NCI-H1105 (cell line): ENCODE data around the gene CXCL16.

ENCODE experiments used
- DNase-seq: peaks from one replicate; lab custom pipeline; 2025; lab: John Stamatoyannopoulos, UW

The CXCL16 gene

DNA sequence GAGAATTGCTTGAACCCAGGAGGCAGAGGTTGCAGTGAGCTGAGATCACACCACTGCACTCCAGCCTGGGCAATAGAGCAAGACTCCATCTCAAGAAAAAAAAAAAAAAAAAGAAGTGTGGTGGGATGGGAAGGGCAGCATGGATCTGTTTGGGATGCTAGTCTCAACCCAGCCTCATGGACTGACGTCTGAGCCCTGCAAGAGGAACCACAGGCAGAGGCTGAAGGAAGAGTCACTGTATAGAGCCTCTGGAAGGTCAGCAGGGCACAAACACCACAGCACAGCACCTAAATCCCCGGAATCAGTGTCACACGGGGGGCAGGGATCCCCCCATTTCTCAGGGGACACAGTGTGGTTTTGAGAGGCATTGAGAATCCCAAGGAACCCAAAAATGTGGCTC, 10.9 kb upstream of the CXCL16 start:
- no peak for DNase-seq

DNA sequence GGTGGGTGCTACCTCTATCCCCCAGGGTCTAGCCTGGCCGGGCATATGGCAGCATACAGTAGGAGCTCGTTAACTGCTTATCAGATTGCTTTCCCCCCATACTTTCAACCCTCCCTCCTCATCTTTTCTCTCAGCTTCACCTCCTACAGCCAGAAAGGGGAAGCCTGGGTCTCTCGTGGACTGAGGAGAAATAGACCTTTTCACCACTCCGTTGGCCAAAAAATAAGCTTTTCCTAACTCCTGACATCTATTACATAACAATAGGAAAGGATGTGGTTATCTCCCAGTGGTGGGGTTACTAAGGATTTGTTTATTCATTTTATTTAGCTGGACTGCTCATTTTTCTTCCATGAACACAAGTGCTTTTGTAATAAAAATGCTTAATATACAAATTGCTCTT, 9.0 kb upstream of the CXCL16 start:
- no peak for DNase-seq

DNA sequence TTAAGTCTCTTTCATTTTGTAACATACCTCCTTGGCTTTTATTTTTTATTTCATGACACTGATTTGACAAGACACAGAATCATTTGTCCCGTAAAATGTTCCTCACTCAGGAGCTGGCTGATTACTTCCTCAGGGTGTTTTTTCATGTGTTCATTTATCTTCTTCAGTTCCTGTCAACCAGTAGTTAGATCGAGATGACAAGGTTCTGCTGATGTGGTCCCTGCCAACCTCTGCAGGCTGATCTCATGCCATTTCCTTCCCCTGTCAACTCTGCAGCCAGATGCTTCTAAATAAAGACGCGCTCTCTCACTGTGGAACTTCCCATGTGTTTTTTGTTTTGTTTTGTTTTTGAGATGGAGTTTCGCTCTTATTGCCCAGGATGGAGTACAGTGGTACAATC, 8.1 kb upstream of the CXCL16 start:
- DNase-seq: no peak

DNA sequence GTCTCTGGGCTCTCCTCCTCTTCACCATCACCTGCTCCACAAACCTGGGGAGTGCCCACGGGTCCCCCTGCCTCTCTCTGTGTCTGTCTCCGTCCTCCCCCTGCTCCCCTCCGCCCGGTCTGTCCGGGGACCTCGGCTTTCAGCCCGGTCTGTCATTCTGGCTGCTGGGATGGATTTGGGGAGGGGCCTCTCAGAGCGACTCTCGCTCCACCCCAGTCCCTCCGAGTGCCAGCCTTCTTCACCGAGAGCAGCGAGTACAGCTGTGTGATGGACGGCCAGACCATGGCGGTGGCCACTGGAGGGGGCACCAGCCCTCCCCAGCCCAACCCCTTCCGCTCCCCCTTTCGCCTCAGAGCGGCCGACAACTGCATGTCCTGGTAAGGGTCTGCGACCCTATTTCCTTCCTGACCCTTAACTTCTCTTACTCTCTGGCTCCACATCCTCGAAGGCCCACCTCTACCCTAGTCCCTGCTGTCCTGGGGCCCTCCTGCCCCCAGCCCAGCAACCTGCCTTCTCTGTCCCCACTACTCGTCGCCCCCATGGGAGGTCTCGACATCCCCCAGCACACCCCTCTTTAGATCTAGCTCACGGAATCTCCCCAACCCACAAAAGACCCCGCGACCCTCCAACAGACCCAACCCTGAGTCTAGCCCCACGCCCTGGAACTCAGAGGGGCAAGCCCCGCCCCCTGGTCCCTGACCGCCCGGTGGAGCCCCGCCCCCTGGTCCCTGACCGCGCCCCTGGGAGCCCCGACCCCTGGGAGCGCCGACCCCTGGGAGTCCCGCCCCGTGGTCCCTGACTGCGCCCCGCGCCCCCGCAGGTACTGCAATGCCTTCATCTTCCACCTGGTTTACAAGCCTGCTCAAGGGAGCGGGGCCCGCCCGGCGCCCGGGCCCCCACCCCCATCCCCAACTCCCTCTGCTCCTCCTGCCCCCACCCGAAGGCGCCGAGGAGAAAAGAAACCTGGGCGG, 5.6 kb upstream of the CXCL16 start:
- DNase-seq: no peak

DNA sequence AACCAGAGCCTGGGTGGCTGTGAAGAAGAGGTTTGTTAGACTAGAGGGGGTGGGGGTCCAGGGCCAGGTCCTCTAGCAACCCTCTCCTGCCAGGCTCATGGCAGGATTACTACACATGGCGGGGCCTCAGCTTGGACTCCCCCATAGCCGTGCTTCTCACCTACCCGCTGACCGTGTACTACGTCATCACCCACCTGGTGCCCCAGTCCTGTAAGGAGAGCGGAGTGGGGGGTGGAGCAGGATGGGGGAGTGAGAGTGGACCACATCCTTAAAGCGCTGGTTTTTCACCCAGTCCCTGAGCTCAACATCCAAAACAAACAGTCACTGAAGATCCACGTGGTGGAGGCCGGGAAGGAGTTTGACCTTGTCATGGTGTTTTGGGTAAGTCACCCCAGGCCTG, 4.2 kb upstream of the CXCL16 start:
- DNase-seq: no peak

DNA sequence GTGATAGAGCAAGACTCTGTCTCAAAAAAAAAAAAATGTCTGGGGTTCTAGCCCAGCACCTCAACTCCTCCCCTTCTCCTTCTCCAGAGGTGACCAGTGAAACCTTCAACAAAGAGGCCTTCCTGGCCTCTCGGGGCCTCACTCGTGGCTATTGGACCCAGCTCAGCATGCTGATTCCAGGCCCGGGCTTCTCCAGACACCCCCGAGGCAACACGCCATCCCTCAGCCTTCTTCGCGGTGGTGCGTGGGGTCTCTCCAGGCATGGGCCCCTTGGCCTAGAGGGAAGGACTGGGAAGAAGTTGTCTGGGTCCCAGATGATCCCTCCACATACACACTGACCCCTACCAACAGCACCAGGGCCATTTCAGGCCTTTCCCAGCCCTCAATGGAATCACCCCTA, 3.5 kb upstream of the CXCL16 start:
- no peak for DNase-seq

DNA sequence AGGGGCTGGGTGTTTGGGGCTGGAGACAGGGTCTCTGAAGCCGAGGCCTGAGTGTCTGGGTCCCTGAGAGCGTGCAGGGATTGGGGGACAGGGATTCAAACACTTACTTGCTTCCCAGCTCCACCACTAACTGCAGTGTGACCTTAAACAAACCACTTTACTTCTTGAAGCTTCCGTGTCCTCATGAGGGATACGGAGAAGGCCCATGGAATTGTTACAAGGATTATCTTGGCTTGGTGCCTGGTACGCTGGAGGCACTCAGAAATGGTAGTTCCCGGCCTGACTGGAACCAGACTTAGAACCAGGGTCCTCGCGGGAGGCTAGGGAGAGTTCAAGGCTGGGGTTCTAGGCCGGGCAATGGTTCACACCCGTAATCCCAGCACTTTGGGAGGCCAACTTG, 2.9 kb upstream of the CXCL16 start:
- DNase-seq: no peak

DNA sequence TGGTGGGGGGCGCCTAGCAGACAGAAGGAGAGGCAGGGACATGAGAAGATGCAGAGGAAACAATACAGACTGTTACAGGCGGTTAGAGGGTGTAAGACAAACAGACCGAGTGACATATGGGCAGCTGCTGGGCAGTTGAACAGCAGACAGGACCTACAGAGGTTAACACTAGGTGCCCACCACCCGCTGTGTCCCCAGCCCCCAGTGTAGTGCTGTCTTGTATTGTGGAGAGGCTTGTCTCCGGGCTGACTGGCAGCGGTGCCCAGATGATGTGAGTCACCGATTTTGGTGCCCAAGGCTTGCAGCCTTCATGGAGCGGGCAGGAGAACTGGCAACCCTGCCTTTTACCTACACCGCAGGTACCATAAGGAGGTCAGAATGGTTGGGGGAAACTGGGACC, 2.4 kb upstream of the CXCL16 start:
- no peak for DNase-seq

DNA sequence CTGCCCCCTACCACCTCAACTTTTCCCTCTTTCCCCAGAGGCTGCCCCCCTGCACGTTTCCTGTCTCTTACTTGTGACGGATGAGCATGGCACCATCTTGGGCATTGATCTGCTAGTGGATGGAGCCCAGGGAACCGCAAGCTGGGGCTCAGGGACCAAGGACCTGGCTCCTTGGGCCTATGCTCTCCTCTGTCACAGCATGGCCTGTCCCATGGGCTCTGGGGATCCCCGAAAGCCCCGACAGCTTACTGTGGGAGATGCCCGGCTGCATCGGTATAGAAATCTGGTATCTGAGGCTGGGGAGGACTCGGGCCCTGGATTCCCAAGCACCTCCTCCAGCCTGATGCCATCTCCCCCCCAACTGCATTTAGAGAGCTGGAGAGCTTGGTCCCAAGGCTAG, 1.8 kb upstream of the CXCL16 start:
- no peak for DNase-seq

DNA sequence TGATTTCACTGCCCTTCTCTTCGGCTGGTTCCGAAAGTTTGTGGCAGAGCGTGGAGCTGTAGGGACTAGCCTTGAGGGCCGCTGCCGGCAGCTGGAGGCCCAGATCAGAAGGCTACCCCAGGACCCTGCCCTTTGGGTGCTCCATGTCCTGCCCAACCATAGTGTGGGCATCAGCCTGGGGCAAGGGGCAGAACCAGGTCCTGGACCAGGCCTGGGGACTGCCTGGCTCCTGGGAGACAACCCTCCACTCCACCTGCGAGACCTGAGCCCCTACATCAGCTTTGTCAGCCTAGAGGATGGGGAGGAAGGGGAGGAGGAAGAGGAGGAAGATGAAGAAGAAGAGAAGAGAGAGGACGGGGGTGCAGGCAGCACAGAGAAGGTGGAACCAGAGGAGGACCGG, 856 bp upstream of the CXCL16 start:
- no peak for DNase-seq

DNA sequence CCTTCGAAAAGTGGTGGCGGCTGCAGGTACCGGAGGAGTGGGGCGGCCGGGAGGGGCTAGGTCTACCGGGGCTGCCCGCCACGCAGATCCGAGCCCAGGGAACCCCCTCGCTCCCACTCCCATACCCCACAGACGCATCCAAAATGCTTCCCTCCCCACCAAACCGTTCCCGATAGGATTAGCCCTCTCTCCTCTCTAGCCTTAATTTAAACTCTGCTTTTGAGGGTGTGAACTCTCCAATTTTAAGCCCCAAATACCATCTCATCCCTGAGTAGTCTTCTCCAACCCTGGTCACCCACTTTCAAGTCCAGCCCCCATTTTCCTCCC, 260 bp upstream of the CXCL16 start:
- DNase-seq: no peak

DNA sequence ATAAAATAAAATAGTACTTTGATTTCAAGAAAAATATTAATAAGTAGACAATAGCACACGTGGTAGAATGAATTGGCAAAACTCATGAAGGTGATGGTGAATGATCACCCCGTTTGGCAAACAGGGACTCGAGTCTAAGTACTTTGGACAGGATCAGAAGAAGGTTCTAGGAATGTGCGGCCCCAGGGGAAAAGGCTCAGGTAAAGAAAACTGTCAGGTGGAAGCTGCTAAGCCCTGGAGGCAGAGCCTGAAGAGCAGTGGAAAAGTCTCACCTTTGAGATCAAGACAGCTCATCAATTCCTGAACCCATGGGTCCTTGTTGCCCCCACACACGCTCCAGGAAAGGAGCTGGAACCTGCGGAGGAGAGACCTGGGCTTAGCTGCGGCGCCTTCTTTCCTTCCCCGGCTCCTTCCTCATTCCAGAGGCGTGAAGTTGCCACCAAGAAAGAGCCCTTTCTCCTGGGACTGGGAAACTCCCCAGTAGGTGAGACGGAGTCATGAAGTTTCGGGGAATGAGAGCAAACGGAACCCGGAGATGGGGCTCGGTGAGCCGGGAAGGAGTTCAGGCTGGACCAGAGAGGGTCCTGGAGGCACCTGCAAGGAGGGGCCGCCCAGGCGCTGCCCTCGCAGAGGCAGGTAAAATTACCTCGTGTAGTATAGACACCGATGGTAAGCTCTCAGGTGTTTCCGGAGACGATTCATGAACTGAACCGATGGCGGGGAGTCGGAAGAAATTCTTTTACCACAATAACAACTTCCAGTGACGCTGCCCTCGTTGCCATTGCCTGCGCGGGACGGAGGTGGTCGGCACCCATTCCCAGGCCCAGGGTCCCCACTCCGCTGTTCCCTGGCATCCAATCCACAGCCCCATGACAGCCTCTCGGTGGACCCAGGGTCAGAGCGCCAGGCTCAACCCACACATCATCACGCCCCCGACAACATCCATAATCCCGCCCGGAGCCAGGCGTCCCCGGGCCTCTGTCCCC, 1.3 kb downstream of the CXCL16 start:
- no peak for DNase-seq

DNA sequence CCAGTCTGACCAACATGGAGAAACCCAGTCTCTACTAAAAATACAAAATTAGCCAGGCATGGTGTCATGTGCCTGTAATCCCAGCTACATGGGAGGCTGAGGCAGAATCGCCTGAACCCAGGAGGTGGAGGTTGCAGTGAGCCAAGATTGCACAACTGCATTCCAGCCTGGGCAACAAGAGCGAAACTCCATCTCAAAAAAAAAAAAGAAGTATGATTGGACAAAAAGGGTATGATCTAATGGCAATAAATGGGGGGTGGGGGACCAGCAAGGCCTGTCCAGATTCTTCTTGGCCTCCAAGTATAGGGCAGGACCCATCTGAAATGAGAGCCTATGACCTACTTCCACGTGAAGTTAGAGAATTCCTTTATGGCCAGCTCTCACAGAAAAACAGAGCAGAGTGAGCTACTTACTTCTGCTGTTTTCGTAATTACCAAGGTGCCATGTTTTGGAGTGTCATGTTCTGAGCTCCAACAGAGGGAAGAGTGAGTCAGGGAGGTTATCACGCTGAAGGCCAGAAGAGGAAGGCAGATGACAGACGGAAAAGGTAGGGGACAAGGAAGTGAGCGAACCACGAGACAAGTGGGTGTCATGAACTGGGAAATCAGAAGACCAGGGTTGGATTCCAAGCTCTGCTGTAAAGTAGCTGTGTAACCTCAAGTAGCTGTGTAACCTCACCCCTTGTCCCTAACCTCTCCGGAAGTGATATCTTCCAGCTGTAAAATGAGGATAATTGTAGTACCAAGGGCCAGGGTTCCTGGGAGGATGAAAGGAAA, 3.7 kb downstream of the CXCL16 start:
- DNase-seq: no peak

DNA sequence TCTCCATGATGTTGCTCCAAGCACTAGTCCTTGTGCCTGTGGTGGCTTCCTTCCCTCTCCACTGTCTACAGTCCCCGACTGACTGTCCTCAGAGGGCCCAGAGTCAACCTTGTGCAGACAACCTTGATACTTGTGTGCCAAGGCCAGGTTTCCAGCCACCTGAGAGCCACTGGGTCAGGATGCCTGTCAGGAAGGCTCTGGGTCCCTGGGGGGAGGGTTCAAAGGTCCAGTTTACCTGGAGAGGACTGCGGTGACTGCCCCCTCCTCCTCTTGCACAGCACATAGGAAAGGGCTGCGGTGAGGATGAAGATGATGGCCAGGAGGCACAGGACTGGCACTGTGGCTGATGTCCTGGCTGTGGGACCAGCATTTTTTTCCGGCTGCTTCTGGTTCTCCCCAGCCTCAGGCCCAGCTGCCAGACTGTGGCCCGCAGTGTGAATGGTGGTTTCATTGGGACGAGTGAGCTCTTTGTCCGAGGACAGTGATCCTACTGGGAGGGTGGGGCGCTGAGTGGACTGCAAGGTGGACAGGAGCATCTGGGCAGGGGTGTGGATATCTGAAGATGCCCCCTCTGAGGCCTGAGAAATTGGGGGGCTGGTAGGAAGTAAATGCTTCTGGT, 4.8 kb downstream of the CXCL16 start:
- DNase-seq: no peak

DNA sequence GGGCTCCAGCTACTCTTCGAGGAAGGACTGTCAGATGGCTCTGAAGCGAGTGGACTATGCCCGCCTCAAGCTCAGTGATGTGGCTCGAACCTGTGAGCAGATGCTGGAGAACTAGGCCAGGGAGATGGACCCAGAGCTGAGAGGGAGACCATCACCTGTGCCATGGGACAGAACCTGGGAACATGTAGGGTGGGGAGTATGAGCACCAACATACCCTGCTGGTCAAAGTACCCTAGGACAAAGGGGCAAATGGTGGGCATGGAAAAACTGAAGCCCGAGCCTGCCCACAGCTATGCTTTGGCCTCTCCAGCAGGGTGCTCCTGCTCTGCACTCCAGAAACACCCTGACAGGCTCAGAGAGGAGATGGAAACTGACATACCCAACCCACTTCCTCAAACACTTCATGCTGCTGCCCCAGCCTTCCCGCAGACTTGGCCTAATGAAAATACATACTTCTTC, 6.6 kb downstream of the CXCL16 start:
- no peak for DNase-seq

DNA sequence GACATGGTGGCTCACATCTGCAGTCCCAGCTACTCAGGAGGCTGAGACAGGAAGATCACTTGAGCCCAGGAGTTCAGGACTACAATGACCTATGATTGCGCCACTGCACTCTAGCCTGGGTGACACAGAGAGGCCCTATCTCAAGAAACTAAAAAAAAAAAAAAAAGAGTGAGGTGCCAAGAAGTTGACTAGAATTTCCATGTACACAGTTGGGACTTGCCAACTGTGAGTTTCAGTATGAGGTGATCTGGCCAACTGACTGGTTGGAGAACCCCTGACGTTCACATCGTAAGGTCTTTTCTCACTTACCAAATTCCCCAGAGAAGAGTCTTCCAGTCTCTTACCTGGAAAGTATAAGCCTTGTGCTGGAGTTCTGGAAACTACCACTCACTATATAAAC, 11.6 kb downstream of the CXCL16 start:
- DNase-seq: no peak

DNA sequence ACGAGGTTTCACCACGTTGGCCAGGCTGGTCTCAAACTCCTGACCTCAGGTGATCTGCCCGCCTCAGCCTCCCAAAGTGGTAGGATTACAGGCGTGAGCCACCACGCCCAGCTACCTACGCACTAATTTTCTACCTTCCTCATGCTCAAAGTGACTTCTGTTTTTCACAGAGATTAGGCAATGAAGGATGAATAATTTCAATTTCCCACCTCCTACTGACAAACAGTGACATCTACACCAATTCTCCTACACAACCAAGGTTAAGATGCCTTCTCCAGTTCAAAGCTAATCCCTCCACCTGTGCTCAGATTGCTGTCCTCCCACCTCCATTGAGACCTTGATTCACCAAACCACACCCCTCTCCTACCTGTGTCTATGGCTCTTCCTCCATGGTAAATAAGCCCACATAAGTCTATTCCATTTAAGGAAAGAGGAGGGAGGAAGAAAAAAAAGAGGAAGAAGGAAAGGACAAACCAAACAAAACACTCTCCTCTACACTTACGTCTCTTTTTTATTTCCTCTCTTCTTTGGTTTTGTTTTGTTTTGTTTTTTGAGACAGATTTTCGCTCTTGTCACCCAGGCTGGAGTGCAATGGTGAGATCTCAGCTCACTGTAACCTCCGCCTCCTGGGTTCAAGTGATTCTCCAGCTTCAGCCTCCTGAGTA, 13.9 kb downstream of the CXCL16 start:
- no peak for DNase-seq

DNA sequence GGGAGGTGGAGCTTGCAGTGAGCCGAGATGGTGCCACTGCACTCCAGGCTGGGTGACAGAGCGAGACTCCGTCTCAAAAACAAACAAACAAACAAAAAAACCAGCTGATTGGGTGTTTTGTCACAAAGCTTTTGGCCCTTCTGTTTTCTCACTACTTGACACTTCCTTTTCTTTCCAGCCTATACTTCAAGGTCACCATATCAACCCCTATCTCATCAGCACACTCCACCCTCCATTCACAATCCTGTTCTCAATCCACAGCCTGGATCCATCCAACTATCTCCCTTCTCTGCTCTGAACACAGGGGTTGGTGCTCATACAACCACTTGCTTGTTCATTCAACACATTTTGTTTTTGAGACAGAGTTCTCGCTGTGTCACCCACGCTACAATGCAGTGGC, 15.1 kb downstream of the CXCL16 start:
- DNase-seq: no peak

DNA sequence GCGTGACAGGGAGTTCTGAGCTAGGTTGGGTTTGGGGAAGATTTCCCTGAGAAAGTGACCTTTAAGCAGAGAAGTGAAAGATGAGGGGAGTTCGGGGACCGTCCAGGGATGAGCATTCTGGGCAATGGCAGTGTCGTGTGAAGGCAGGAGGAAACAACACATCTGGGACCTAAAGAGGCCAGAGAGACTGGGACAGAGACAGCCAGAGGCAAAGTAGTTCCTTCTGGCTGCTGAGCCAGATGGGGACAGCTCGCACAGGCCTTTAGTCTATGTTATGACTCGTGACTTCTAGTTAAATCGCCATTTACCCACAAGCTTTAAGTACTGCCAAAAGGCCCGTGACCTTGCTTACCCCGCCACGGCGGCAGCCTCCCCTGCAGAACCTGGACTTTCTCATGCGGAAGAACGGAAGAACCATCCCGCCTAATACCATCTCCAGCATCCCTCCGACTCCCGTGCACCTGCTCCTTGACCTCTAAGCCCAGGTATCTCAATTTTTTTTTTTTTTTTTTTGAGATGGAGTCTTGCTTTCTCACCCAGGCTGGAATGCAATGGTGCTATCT, 17.0 kb downstream of the CXCL16 start:
- no peak for DNase-seq

DNA sequence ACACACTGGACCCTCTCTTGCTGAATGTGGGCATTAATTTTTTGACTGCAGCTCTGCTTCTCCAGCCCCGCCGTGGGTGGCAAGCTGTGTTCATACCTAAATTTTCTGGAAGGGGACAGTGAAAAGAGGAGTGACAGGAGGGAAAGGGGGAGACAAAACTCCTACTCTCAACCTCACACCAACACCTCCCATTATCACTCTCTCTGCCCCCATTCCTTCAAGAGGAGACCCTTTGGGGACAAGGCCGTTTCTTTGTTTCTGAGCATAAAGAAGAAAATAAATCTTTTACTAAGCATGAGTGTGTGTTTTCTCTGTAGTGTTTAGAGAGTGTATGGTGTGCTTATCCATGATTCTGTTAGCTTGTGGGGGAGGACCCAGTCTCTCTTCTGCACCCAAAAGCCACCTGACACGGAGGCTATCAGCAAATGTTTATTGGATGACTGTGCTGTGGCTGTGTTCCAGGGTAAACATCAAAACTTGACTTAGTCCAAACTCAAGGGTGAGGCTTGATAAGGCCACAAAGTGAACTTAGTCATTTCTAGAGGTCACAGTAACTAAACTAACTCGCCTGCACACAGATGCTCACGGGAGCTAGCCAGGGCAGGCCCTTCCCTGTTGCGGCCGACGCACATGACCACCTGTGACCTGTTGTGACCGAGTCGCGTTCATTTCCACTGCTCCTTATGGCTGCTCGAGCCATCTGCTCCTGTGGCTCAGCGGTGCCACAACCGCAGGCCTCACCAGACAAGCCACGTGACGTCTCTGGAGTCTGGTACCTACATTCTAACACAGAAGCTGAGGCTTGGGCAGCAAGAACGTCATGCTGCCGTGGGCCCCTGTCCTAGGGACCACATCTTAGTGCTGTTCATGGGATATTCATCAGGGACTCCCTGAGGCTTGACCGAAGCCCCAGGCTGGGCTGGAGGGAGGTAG, 18.3 kb downstream of the CXCL16 start:
- no peak for DNase-seq
